BE2C (cell line): ENCODE data around the gene CFAP65.

Source experiments
- DNase-seq: peaks from one replicate; pipeline ENCODE4 v3.0.0-alpha.2; 2020
- H3K27me3 ChIP-seq: fragments of 250-450 bp; sonication (Bioruptor Pico); 2 replicates; pipeline ENCODE4 v1.5.1; 2020; ENCODE audit warnings: mild to moderate bottlenecking
- H3K36me3 ChIP-seq: fragments of 250-450 bp; sonication (Bioruptor Pico); 2 replicates; pipeline ENCODE4 v1.5.1; 2020; ENCODE audit warnings: mild to moderate bottlenecking
- H3K4me1 ChIP-seq: fragments of 250-450 bp; sonication (Bioruptor Pico); 2 replicates; pipeline ENCODE4 v1.5.1; 2020
- H3K4me3 ChIP-seq: 2 replicates; pipeline ENCODE4 v1.5.1; 2011; ENCODE audit warnings: low read depth, low read length
- H3K9me3 ChIP-seq: fragments of 250-450 bp; sonication (Bioruptor Pico); 2 replicates; pipeline ENCODE4 v1.5.1; 2020
- CTCF ChIP-seq: IDR thresholded peaks from 2 replicates; pipeline ENCODE4 v1.5.1; 2012; ENCODE audit warnings: mild to moderate bottlenecking, low read depth, low read length

The CFAP65 gene

GRCh38 chr2:218998414-218999002 lies 42.8 kb downstream of the CFAP65 start:
- H3K27me3 ChIP-seq, result no peaks in the 10 kb centered on the region
- H3K9me3 ChIP-seq, result no peaks in the 10 kb centered on the region
- H3K4me1 ChIP-seq, result peaks cover 57% of the 10 kb centered on the region
- TF ChIP-seq CTCF, result no peak
- no peak overlapping the region for H3K4me3 ChIP-seq
- DNase-seq, result peak; percentile 30
- H3K36me3 ChIP-seq, result no peaks in the 10 kb centered on the region

GRCh38 chr2:218997731-218998130 lies 43.6 kb downstream of the CFAP65 start:
- H3K4me3 ChIP-seq, result peak overlapping the region; percentile 13; the same call in 1 of the 2 replicates
- TF ChIP-seq CTCF, result no peak
- peak; percentile 81 for DNase-seq
- peaks cover 57% of the 10 kb centered on the region for H3K4me1 ChIP-seq
- no peaks in the 10 kb centered on the region for H3K36me3 ChIP-seq
- no peaks in the 10 kb centered on the region for H3K27me3 ChIP-seq
- no peaks in the 10 kb centered on the region for H3K9me3 ChIP-seq

GRCh38 chr2:218996937-218997336 lies 44.4 kb downstream of the CFAP65 start:
- peak; percentile 79 for DNase-seq
- Histone ChIP-seq H3K4me1 (peaks cover 59% of the 10 kb centered on the region), H3K9me3 (no peaks in the 10 kb centered on the region), H3K36me3 (no peaks in the 10 kb centered on the region), H3K4me3 (peak overlapping the region; percentile 59), H3K27me3 (no peaks in the 10 kb centered on the region)
- no peak for TF ChIP-seq CTCF

- Histone ChIP-seq H3K27me3 (no peaks in the 10 kb centered on the region), H3K4me3 (peak overlapping the region; percentile 59), H3K9me3 (no peaks in the 10 kb centered on the region), H3K36me3 (no peaks in the 10 kb centered on the region), H3K4me1 (peaks cover 55% of the 10 kb centered on the region)
- DNase-seq, result peak; percentile 95
- TF ChIP-seq CTCF, result peak; percentile 87
Measured at GRCh38 chr2:218995972-218996711, 45.2 kb downstream of the CFAP65 start.

- H3K9me3 ChIP-seq, result no peaks in the 10 kb centered on the region
- H3K36me3 ChIP-seq, result no peaks in the 10 kb centered on the region
- DNase-seq, result no peak
- H3K4me3 ChIP-seq, result no peak overlapping the region
- TF ChIP-seq CTCF, result no peak
- no peaks in the 10 kb centered on the region for H3K27me3 ChIP-seq
- H3K4me1 ChIP-seq, result peaks cover 49% of the 10 kb centered on the region
Measured at GRCh38 chr2:218995561-218995960, 45.8 kb downstream of the CFAP65 start.
